HEK293 (cell line): ENCODE data around the gene ATP5F1D.
A peak's percentile ranks its signal among the peaks of the same experiment; 100 is the strongest.

ENCODE experiments used
- CTCF ChIA-PET: fragments of 350-600 bp; formaldehyde crosslinking; extraction: SDS; loops from one replicate; lab custom pipeline; 2021; ENCODE audit warnings: antibody characterized with exemption; lab: Yijun Ruan, JAX
- POLR2A ChIA-PET: fragments of 300-600 bp; formaldehyde crosslinking; extraction: SDS; loops from one replicate; lab custom pipeline; 2020; ENCODE audit warnings: antibody characterized with exemption, inconsistent platforms; lab: Yijun Ruan, JAX
- H3K27ac ChIP-seq: fragments of 200-500 bp; sonication (Bioruptor generic); 2 replicates; pipeline ENCODE4 v1.5.1; 2014; ENCODE audit warnings: low read depth, low read length, control low read depth, inconsistent platforms; ENCODE audit errors: extremely low read depth
- H3K36me3 ChIP-seq, 2 experiments: fragments of 200-500 bp in 1 of 2; sonication (Bioruptor generic) in 1 of 2; 1 replicate in 1 of 2; 2 replicates in 1 of 2; pipeline ENCODE4 v1.5.1; 2014 to 2017; ENCODE audit warnings: inconsistent platforms in 2 of 2, low read length in 2 of 2; ENCODE audit not compliant: control insufficient read depth in 2 of 2, insufficient read depth in 1 of 2
- H3K4me1 ChIP-seq: fragments of 200-500 bp; sonication (Bioruptor generic); 2 replicates; pipeline ENCODE4 v1.5.1; 2014; ENCODE audit warnings: mild to moderate bottlenecking, low read length, inconsistent platforms; ENCODE audit not compliant: control insufficient read depth, insufficient read depth
- H3K4me3 ChIP-seq: 2 replicates; pipeline ENCODE4 v1.5.1; 2011; ENCODE audit warnings: low read depth, mild to moderate bottlenecking, control low read depth, low read length, moderate library complexity
- H3K9me3 ChIP-seq: fragments of 200-500 bp; sonication (Bioruptor generic); 2 replicates; pipeline ENCODE4 v1.5.1; 2014; ENCODE audit warnings: low read depth, low read length, inconsistent platforms; ENCODE audit not compliant: control insufficient read depth, insufficient read depth
- BCL6B ChIP-seq: fragments of 450-650 bp; formaldehyde crosslinking; IDR thresholded peaks from 2 replicates; pipeline ENCODE4 v1.5.1; 2017; ENCODE audit warnings: missing biosample characterization, missing genetic modification characterization
- IKZF3 ChIP-seq: fragments of 450-650 bp; IDR thresholded peaks from 2 replicates; pipeline ENCODE4 v1.5.0; 2018; ENCODE audit warnings: missing biosample characterization, mild to moderate bottlenecking, missing genetic modification characterization, moderate library complexity
- KLF8 ChIP-seq: fragments of 450-650 bp; formaldehyde crosslinking; IDR thresholded peaks from 2 replicates; pipeline ENCODE4 v1.5.1; 2016; ENCODE audit warnings: missing biosample characterization, missing genetic modification characterization
- PATZ1 ChIP-seq: fragments of 450-650 bp; formaldehyde crosslinking; IDR thresholded peaks from 2 replicates; pipeline ENCODE4 v1.5.1; 2016; ENCODE audit warnings: missing biosample characterization, missing genetic modification characterization
- PRDM1 ChIP-seq: fragments of 450-650 bp; formaldehyde crosslinking; IDR thresholded peaks from 2 replicates; pipeline ENCODE4; 2016; ENCODE audit warnings: missing biosample characterization, missing genetic modification characterization
- PRDM10 ChIP-seq: fragments of 450-650 bp; formaldehyde crosslinking; IDR thresholded peaks from 2 replicates; pipeline ENCODE4 v1.5.1; 2016; ENCODE audit warnings: missing biosample characterization, missing genetic modification characterization
- SP7 ChIP-seq: fragments of 450-650 bp; formaldehyde crosslinking; IDR thresholded peaks from 2 replicates; pipeline ENCODE4 v1.5.1; 2016; ENCODE audit warnings: missing biosample characterization, missing genetic modification characterization
- ZBTB17 ChIP-seq: fragments of 450-650 bp; formaldehyde crosslinking; IDR thresholded peaks from 2 replicates; pipeline ENCODE4 v1.5.1; 2016; ENCODE audit warnings: missing biosample characterization, missing genetic modification characterization
- ZBTB8A ChIP-seq: fragments of 450-650 bp; formaldehyde crosslinking; IDR thresholded peaks from 2 replicates; pipeline ENCODE4 v1.5.1; 2016; ENCODE audit warnings: missing biosample characterization, missing genetic modification characterization
- ZEB2 ChIP-seq: fragments of 450-650 bp; formaldehyde crosslinking; IDR thresholded peaks from 2 replicates; pipeline ENCODE4 v1.5.1; 2016; ENCODE audit warnings: missing biosample characterization, missing genetic modification characterization
- ZFP69B ChIP-seq: fragments of 450-650 bp; formaldehyde crosslinking; IDR thresholded peaks from 2 replicates; pipeline ENCODE4 v1.5.1; 2016; ENCODE audit warnings: missing biosample characterization, missing genetic modification characterization
- ZIC2 ChIP-seq: fragments of 450-650 bp; formaldehyde crosslinking; IDR thresholded peaks from 2 replicates; pipeline ENCODE4 v1.5.1; 2016; ENCODE audit warnings: missing biosample characterization, missing genetic modification characterization
- ZNF148 ChIP-seq: fragments of 450-650 bp; formaldehyde crosslinking; IDR thresholded peaks from 2 replicates; pipeline ENCODE4 v1.5.0; 2017; ENCODE audit warnings: missing biosample characterization, missing genetic modification characterization, borderline replicate concordance
- ZNF174 ChIP-seq: fragments of 450-650 bp; formaldehyde crosslinking; IDR thresholded peaks from 2 replicates; pipeline ENCODE4 v1.5.0; 2017; ENCODE audit warnings: missing biosample characterization, mild to moderate bottlenecking, missing genetic modification characterization
- ZNF211 ChIP-seq: fragments of 450-650 bp; formaldehyde crosslinking; IDR thresholded peaks from 2 replicates; pipeline ENCODE4 v1.5.1; 2016; ENCODE audit warnings: low read depth, missing biosample characterization, missing genetic modification characterization
- ZNF600 ChIP-seq: fragments of 450-650 bp; formaldehyde crosslinking; IDR thresholded peaks from 2 replicates; pipeline ENCODE4 v1.5.1; 2016; ENCODE audit warnings: missing biosample characterization, missing genetic modification characterization
- ZNF692 ChIP-seq: fragments of 450-650 bp; formaldehyde crosslinking; IDR thresholded peaks from 2 replicates; pipeline ENCODE4 v1.5.1; 2016; ENCODE audit warnings: missing biosample characterization, missing genetic modification characterization
- ZNF837 ChIP-seq: fragments of 450-650 bp; formaldehyde crosslinking; IDR thresholded peaks from 2 replicates; pipeline ENCODE4 v1.5.1; 2016; ENCODE audit warnings: missing biosample characterization, missing genetic modification characterization

ATP5F1D gene

GRCh38 chr19:1273263-1274041 is 31.9 kb downstream of the ATP5F1D start:
- no peaks in the 10 kb centered on the region for H3K9me3 ChIP-seq
- peaks cover 4 to 72% of the 10 kb centered on the region in 2 experiments; a peak in 2 of 3 replicates for H3K36me3 ChIP-seq
- no peak overlapping the region for H3K4me3 ChIP-seq
- ChIA-PET CTCF (interaction anchor here (0.6 to 2.8 kb wide), 3 partner anchors 29 to 551 kb away, joined by 3 to 23 read pairs (median 4); no protein-coding TSS in a partner anchor), POLR2A (interaction anchor here (0.6 to 3.4 kb wide), 8 partner anchors 8 to 81 kb away, joined by 3 to 28 read pairs (median 5); a partner anchor contains a TSS)
- 0 out of 2 replicates have a peak, but pooled peaks have one; percentile 12 for TF ChIP-seq ZBTB17 (tag by site-specific recombination)
- 0 out of 2 replicates have a peak, but pooled peaks have one; percentile 34 for TF ChIP-seq PRDM1 (tag by site-specific recombination)
- TF ChIP-seq ZEB2 (tag by site-specific recombination): 0 out of 2 replicates have a peak, but pooled peaks have one; percentile 10
- peak; percentile 31; the same call in 1 of the 2 replicates for TF ChIP-seq PATZ1 (tag by site-specific recombination)
- TF ChIP-seq ZIC2 (tag by site-specific recombination): 0 out of 2 replicates have a peak, but pooled peaks have one; percentile 15
- peak; percentile 19; the same call in 1 of the 2 replicates for TF ChIP-seq ZNF692 (tag by site-specific recombination)
- TF ChIP-seq SP7 (tag by site-specific recombination): no peak
- TF ChIP-seq ZFP69B: 0 out of 2 replicates have a peak, but pooled peaks have one; percentile 29
- TF ChIP-seq ZNF837: no peak
- no peak for TF ChIP-seq ZNF211
- no peak for TF ChIP-seq BCL6B (tag by site-specific recombination)
- peak; percentile 34; the same call in 1 of the 2 replicates for TF ChIP-seq ZNF600 (tag by site-specific recombination)
- TF ChIP-seq PRDM10 (tag by site-specific recombination): peak; percentile 17; the same call in 1 of the 2 replicates
- TF ChIP-seq ZNF174 (tag by site-specific recombination): no peak
- no peak for TF ChIP-seq ZNF148 (tag by site-specific recombination)
- TF ChIP-seq KLF8 (tag by site-specific recombination): 0 out of 2 replicates have a peak, but pooled peaks have one; percentile 3
- 0 out of 2 replicates have a peak, but pooled peaks have one; percentile 19 for TF ChIP-seq IKZF3 (tag by site-specific recombination)
- peak; percentile 6; the same call in 1 of the 2 replicates for TF ChIP-seq ZBTB8A (tag by site-specific recombination)
- peak overlapping the region; percentile 98 for H3K27ac ChIP-seq
- H3K4me1 ChIP-seq: peaks cover 19% of the 10 kb centered on the region
